GM18499 (cell line): ENCODE measurements around the gene IL13.

ENCODE experiments used
- ATAC-seq: cut with Tn5 transposase; IDR thresholded peaks from one replicate; pipeline ENCODE4 v1.9.1; 2021; ENCODE audit warnings: moderate number of reproducible peaks; ENCODE audit not compliant: insufficient read depth, unreplicated experiment

Gene IL13

DNA sequence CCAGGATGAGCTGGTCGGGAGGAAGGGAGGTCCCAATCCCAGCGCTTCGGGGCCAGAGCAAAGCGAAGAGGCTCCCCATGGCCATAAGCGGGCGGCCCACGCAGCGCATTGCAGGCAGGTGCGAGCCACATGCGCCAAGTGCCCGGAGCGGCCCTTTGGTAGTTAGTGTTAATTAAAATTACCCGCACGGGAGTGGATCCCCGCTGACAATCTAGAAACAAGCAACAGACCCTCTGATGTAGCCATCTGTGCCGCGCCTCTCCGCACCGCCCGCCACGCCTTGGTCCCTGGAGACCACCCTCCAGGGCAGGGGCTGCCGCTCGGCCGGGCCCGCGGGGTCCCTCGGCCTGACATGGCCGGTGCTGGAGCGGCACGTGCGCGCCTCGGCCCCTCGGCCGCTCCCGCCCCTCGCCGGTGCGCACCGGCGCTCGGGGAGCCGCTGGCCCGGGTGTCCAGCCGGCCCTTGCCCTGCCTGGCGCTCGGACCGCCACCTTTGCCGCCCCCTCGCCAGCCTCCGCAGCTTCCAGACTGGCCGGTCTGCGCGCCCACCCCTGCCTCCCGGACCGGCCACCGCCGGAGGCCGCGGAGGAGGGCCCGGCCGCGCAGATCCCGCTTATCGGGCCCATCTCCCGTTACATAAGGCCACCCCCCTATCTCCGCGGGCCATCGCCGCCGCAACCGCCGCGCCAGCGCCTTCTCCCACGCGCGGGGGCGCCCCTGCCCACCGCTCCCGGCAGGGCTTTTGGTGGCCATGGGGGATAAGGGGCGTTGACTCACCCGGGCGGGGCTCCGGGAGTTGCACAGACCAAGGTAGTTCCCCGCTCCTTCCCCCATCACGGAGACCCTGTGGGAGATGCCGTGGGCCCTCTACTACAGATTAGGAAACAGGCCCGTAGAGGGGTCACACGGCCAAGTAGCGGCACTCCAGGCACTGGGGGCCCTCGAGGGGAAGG, 1.9 kb upstream of the IL13 start:
- no peak for ATAC-seq

DNA sequence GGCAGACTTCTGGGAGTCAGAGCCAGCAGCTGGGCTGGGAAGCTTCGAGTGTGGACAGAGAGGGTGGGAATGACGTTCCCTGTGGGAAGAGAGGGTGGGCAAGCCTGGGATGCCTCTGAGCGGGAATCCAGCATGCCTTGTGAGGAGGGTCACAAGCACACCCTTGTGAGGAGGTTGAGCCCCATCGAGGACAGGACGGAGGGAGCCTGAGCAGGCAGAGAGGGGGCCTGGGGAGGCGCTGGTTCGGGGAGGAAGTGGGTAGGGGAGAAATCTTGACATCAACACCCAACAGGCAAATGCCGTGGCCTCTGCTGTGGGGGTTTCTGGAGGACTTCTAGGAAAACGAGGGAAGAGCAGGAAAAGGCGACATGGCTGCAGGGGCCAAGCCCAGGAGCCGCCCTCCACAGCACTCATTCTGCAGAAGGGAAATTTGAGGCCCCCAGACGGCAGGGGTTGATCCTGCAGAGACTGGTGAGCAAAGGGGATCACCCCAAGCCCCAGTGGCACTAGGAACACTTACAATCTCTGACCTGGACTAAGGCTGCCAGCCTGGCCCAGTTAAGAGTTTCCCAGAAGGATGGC, 1.1 kb upstream of the IL13 start:
- ATAC-seq, result no peak

GRCh38 chr5:132658381-132659302, 669 bp downstream of the IL13 start:
- ATAC-seq, result no peak

GRCh38 chr5:132659598-132660493, 1.9 kb downstream of the IL13 start:
- ATAC-seq, result no peak

- ATAC-seq, result no peak
Measured at GRCh38 chr5:132661231-132662003, 3.4 kb downstream of the IL13 start.

GRCh38 chr5:132662004-132662401, 4.0 kb downstream of the IL13 start:
- no peak for ATAC-seq

GRCh38 chr5:132662925-132663770, 5.2 kb downstream of the IL13 start:
- peak; percentile 43 for ATAC-seq

- peak; percentile 40 for ATAC-seq
Measured at GRCh38 chr5:132663771-132664695, 6.1 kb downstream of the IL13 start.

DNA sequence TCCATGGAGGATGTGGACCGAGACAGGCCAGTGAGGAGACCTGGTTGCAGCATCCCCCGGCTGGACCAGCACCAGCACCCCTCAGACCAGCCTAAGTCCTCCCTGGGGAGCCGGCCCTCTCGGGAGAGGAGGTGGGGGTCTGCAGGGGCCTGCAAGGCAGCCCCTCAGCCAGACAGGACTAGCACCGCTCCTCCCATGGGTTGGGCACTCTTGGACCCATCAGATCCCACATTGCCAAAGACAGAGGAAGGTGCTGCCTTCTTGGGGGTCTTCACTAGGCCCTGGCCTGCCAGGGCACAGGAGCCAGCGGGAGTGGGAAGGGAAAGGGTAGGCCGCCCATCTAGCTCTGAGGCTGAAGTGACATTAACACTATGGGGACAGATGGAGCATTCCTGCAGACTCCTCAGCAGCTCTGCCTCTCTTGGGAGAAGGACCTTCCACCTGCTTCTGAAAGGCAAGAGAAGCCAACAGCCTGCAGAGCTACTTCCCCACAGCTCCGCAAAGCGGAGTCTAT, 6.8 kb downstream of the IL13 start:
- ATAC-seq, result no peak

DNA sequence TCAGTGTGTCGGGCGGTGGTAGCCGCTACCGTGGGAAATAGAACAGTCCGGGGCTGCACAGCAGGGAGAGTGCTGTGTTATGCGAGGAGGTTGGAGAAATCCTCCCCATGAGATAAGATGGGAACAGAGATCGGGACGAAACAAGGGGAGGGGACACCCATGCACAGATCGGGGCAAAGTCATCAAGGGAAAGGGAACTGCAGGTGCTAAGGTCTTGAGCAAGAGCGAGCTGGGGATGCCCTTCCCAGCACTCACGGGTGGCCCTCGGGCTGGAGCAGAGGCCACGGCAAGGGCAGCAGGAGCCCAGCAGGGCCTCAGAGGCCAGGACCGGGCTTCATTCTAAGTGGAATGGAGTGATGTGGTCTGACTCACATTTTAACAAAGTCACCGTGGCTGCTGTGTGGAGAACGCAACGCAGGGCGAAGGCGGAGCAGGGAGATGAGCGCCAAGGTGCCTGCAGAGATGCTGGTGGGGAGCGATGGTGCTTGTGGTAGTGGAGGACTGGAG, 7.7 kb downstream of the IL13 start:
- ATAC-seq, result no peak

DNA sequence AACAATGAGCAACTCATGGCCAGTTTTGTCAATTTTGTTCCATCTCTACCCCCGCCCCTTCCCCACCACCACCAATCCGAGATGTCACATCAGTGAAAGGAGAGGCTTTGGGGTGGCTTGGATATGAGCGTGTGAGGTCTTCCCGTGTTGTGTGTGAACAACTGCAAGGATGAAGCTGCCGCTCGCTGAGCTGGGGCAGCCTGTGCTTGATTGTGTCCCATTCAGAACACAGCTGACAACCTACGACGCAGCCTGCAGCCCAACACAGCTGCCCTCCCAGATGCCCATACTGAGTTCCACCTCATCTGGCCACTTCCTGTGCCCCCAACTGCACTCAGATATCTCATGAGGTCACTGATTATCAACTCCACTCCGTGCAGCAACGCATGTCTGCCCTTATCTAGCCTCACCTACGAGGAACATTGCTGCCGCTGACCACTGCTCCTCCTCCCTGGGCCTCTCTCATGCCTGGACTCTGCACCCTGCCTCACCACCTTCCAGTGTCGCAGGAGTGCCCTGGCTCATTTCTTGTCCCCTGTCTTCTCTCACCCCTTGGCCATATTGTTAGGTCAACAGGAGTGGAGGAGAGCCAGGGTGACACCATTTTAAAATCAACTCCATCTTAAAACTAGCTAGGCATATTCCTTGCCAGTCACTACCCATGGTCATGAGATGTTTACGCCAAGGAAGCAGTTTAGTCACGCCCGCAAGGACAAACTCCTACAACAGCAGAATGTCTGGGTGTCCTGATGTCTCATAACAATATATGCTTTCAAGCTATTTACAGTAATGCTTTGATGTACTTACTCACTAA, 8.5 kb downstream of the IL13 start:
- ATAC-seq, result no peak

GRCh38 chr5:132667309-132667708, 9.3 kb downstream of the IL13 start:
- no peak for ATAC-seq

- no peak for ATAC-seq
Measured at GRCh38 chr5:132667761-132668705, 10.1 kb downstream of the IL13 start.

DNA sequence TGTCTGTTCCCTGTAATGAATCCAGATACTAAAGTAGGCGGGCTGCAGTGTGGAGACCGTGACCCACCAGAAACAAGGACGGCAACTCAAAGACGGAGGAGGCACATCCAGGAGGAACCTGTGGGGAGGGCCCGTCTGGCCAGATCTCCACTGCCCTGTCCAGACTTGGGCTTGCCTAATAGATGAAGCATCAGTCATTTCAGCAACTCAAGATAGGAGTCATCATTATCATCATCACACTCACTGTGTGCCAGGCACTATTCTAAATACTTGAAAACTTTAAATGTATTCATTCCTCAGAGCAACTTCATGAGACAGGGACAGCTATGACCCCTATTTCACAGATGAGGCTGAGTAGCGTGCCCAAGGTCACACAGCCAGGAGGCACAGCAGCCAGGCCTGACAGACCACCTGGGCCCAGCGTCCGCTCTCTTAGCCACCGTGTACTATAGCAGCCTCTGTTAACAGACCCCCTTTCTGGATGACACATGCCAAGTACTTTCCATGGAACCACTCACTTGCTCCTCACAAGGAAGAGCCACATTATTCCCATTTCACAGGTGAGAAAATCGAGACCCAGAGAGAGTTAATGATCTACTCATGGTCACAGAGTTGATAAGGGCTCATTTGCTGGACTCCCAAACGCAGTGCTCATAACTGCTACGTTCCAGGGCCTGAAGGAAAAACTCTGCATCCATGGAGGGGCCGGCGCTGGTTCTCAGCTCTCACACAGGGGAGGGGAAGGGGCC, 10.9 kb downstream of the IL13 start:
- ATAC-seq, result no peak
